B cell (primary cell): ENCODE data around the gene ZNF527. TPM values are rescaled to one million over a fixed set of nuclear protein-coding genes. Genes with fewer than 3 reads are reported as not detected.

Experiments
- ATAC-seq: fragments of 200-7000 bp; cut with Tn5 transposase; one replicate; pipeline ENCODE4 v1.10.0; 2021; ENCODE audit warnings: low read depth, mild to moderate bottlenecking, moderate number of reproducible peaks, moderate library complexity
- CTCF ChIA-PET: fragments of 350-600 bp; sonication (Branson Sonifier 250); formaldehyde crosslinking; loops from one replicate; lab custom pipeline; 2021; ENCODE audit warnings: antibody characterized with exemption, inconsistent platforms; lab: Charles Lee
- POLR2A ChIA-PET: fragments of 350-600 bp; sonication (Branson Sonifier 250); formaldehyde crosslinking; loops from one replicate; lab custom pipeline; 2021; ENCODE audit warnings: antibody characterized with exemption; lab: Charles Lee
- DNase-seq: peaks from one replicate; pipeline ENCODE4 v3.0.0; 2013
- H2AFZ ChIP-seq: 2 replicates; pipeline ENCODE4 v1.6.1; 2012; ENCODE audit warnings: mild to moderate bottlenecking, low read depth, low read length; ENCODE audit not compliant: insufficient read depth, poor library complexity, severe bottlenecking
- H3K27ac ChIP-seq, 2 donors: 1 replicate in 1 of 2; 2 replicates in 1 of 2; pipeline ENCODE4 v1.5.1; 2012 to 2013; ENCODE audit warnings: low read length in 2 of 2, mild to moderate bottlenecking in 2 of 2, moderate library complexity in 1 of 2
- H3K27me3 ChIP-seq, 4 experiments: fragments of 200-600 bp in 1 of 4; sonication (generic) in 1 of 4; replicated peaks in 1 of 4; 1 replicate in 2 of 4; 2 replicates in 2 of 4; pipeline versions ENCODE4 v1.6.1 to v1.7.0; 2013 to 2016; ENCODE audit warnings: low read length in 3 of 4, mild to moderate bottlenecking in 2 of 4, mixed read lengths in 1 of 4, moderate library complexity in 1 of 4; ENCODE audit not compliant: insufficient read depth in 4 of 4, control insufficient read depth in 3 of 4; ENCODE audit errors: control extremely low read depth in 1 of 4
- H3K36me3 ChIP-seq, 2 experiments: replicated peaks in 1 of 2; 1 replicate in 1 of 2; 2 replicates in 1 of 2; pipeline versions ENCODE4 v1.6.1 to v1.7.1; 2013; ENCODE audit warnings: low read length in 1 of 2; ENCODE audit not compliant: insufficient read depth in 2 of 2, control insufficient read depth in 1 of 2; ENCODE audit errors: control extremely low read depth in 1 of 2, extremely low read depth in 1 of 2
- H3K4me1 ChIP-seq, 2 donors: fragments of 200-600 bp in 1 of 2; sonication (generic) in 1 of 2; 1 replicate in 1 of 2; 2 replicates in 1 of 2; pipeline versions ENCODE4 v1.5.1 to v1.6.1; 2013 to 2017; ENCODE audit warnings: low read length in 2 of 2; ENCODE audit not compliant: control insufficient read depth in 2 of 2, insufficient read depth in 2 of 2
- H3K4me2 ChIP-seq: replicated peaks from 2 replicates; pipeline ENCODE3; 2012; ENCODE audit warnings: mild to moderate bottlenecking, low read depth, low read length; ENCODE audit not compliant: poor library complexity, severe bottlenecking
- H3K4me3 ChIP-seq, 5 experiments: fragments of 200-600 bp in 1 of 5; sonication (generic) in 1 of 5; 1 replicate in 3 of 5; 2 replicates in 2 of 5; pipeline versions ENCODE4 v1.5.1 to v1.7.0; 2011 to 2016; ENCODE audit warnings: low read length in 4 of 5, mild to moderate bottlenecking in 4 of 5, low read depth in 2 of 5, control low read depth in 1 of 5, moderate library complexity in 1 of 5; ENCODE audit not compliant: insufficient read depth in 1 of 5; ENCODE audit errors: control extremely low read depth in 1 of 5, extremely low read depth in 1 of 5
- H3K79me2 ChIP-seq: fragments of 200-600 bp; sonication (generic); one replicate; pipeline ENCODE4 v1.6.0; 2016; ENCODE audit warnings: low read length; ENCODE audit not compliant: control insufficient read depth, insufficient read depth
- H3K9ac ChIP-seq: fragments of 200-600 bp; sonication (generic); 2 replicates; pipeline ENCODE4 v1.6.1; 2017; ENCODE audit warnings: mild to moderate bottlenecking, low read length, moderate library complexity
- H3K9me3 ChIP-seq, 3 donors: one replicate each; pipeline versions ENCODE4 v1.6.1 to v1.7.1; 2013; ENCODE audit warnings: low read length in 2 of 3; ENCODE audit not compliant: control insufficient read depth in 2 of 3, insufficient read depth in 1 of 3; ENCODE audit errors: control extremely low read depth in 1 of 3
- H4K20me1 ChIP-seq: 2 replicates; pipeline ENCODE4 v1.6.0; 2012; ENCODE audit warnings: mild to moderate bottlenecking, low read length; ENCODE audit not compliant: insufficient read depth, control insufficient read depth, poor library complexity, severe bottlenecking
- H3K27ac Mint-ChIP-seq: one replicate; pipeline ENCODE4 v1.8.0; 2021; ENCODE audit warnings: mixed read lengths
- H3K27me3 Mint-ChIP-seq: one replicate; pipeline ENCODE4 v1.8.0; 2021; ENCODE audit warnings: mixed read lengths
- H3K4me1 Mint-ChIP-seq: one replicate; pipeline ENCODE4 v1.8.0; 2021; ENCODE audit warnings: mixed read lengths
- H3K4me3 Mint-ChIP-seq: one replicate; pipeline ENCODE4 v1.8.0; 2021; ENCODE audit warnings: mixed read lengths
- H3K9me3 Mint-ChIP-seq: one replicate; pipeline ENCODE4 v1.8.0; 2022; ENCODE audit warnings: mixed read lengths; ENCODE audit not compliant: insufficient read depth
- CTCF ChIP-seq: fragments of 200-600 bp; IDR thresholded peaks from one replicate; pipeline ENCODE4 v1.8.0; 2022; ENCODE audit warnings: antibody characterized with exemption, mild to moderate bottlenecking
- EZH2 ChIP-seq: IDR thresholded peaks from 2 replicates; pipeline ENCODE4 v1.6.1; 2012; ENCODE audit warnings: borderline replicate concordance, low read depth, mild to moderate bottlenecking, moderate library complexity, low read length; ENCODE audit not compliant: insufficient read depth, poor library complexity, severe bottlenecking
- WGBS: methylation state at CpG from one replicate; pipeline ENCODE4 v1.1.5; 2013; ENCODE audit warnings: missing lambda C conversion rate; ENCODE audit not compliant: insufficient coverage; 5-methylcytosine and 5-hydroxymethylcytosine counted together
- intact Hi-C: fragments of 100-400 bp; cut with micrococcal nuclease; formaldehyde crosslinking; loops from one replicate; pipeline ENCODE4 v1.10.0; 2022
- polyA plus RNA-seq: library from polyadenylated mRNA; depleted of rRNA; stranded (reverse); fragments of >200 nt; gene quantifications from 2 replicates; pipeline ENCODE4 v1.2.3, GENCODE V29; 2012
- total RNA-seq, 2 donors: library from RNA; stranded (reverse); fragments of 120-200 nt in 1 of 2; gene quantifications; 1 replicate in 1 of 2; 2 replicates in 1 of 2; pipeline versions ENCODE4 v1.2.3 to v1.2.4, GENCODE V29; 2013 to 2022

The ZNF527 gene
- total and polyA plus RNA-seq, 2 donors (not counting 1 experiment from before 2014, with no cell fraction given), result 4.8 to 11.4 TPM

GRCh38 chr19:37412700-37413099, 41.8 kb downstream of the ZNF527 start:
- H3K9me3 ChIP-seq, result peaks cover 34 to 93% (median 53%) of the 10 kb centered on the region in 3 donors
- CTCF ChIA-PET, result no interaction called here

More at GRCh38 chr19:37412700-37413099, 41.8 kb downstream of the ZNF527 start:
- Histone ChIP-seq H3K4me3 (peak overlapping the region in 1 of 5 experiments; percentile 1), H3K27ac (no peak overlapping the region), H3K9ac (no peak overlapping the region), H3K79me2 (no peaks in the 10 kb centered on the region), H2AFZ (no peak overlapping the region), H3K4me1 (no peaks in the 10 kb centered on the region), H3K4me2 (no peak overlapping the region), H3K27me3 (no peaks in the 10 kb centered on the region), H3K36me3 (peaks cover 8 to 19% of the 10 kb centered on the region in 2 experiments), H4K20me1 (no peaks in the 10 kb centered on the region)
- H3K9me3 Mint-ChIP-seq, result peaks cover 23% of the 10 kb centered on the region
- ATAC-seq (no peak), DNase-seq (no peak)
- H3K27ac Mint-ChIP-seq, result no peak overlapping the region
- intact Hi-C loops, result no loop called here
- no peaks in the 10 kb centered on the region for H3K4me1 Mint-ChIP-seq
- H3K27me3 Mint-ChIP-seq, result no peaks in the 10 kb centered on the region
- no peak overlapping the region for H3K4me3 Mint-ChIP-seq
- POLR2A ChIA-PET, result no interaction called here
- TF ChIP-seq CTCF, result no peak
- TF ChIP-seq EZH2, result no peak
- no CpG with 5 or more reads among the region's 2 CpGs for WGBS
